HG03108 (cell line): ENCODE data around the gene GRID1.

Source experiments
- ATAC-seq: cut with Tn5 transposase; IDR thresholded peaks from one replicate; pipeline ENCODE4 v1.9.1; 2021; ENCODE audit warnings: moderate library complexity; ENCODE audit not compliant: unreplicated experiment

GRID1 gene

GRCh38 chr10:85920311-85920710 lies 446.3 kb downstream of the GRID1 start:
- no peak for ATAC-seq

- no peak for ATAC-seq
Observed at GRCh38 chr10:85919491-85920021, 447.0 kb downstream of the GRID1 start.

GRCh38 chr10:85918371-85918770 lies 448.2 kb downstream of the GRID1 start:
- no peak for ATAC-seq

- no peak for ATAC-seq
Observed at GRCh38 chr10:85917601-85918000, 449.0 kb downstream of the GRID1 start.

- ATAC-seq, result no peak
Observed at GRCh38 chr10:85916994-85917573, 449.5 kb downstream of the GRID1 start.

GRCh38 chr10:85916286-85916685 lies 450.3 kb downstream of the GRID1 start:
- ATAC-seq, result no peak

- ATAC-seq, result no peak
Observed at GRCh38 chr10:85915245-85915846, 451.2 kb downstream of the GRID1 start.

GRCh38 chr10:85914720-85915119 lies 451.9 kb downstream of the GRID1 start:
- ATAC-seq, result no peak

- no peak for ATAC-seq
Observed at GRCh38 chr10:85908462-85908861, 458.1 kb downstream of the GRID1 start.

GRCh38 chr10:85902051-85902450 lies 464.5 kb downstream of the GRID1 start:
- no peak for ATAC-seq

- no peak for ATAC-seq
Observed at GRCh38 chr10:85901599-85901998, 465.0 kb downstream of the GRID1 start.

GRCh38 chr10:85900487-85900886 lies 466.1 kb downstream of the GRID1 start:
- ATAC-seq, result no peak

GRCh38 chr10:85900061-85900460 lies 466.5 kb downstream of the GRID1 start:
- no peak for ATAC-seq

- no peak for ATAC-seq
Observed at GRCh38 chr10:85891472-85891871, 475.1 kb downstream of the GRID1 start.

- no peak for ATAC-seq
Observed at GRCh38 chr10:85888559-85888958, 478.0 kb downstream of the GRID1 start.

- ATAC-seq, result no peak
Observed at GRCh38 chr10:85888004-85888403, 478.6 kb downstream of the GRID1 start.

- no peak for ATAC-seq
Observed at GRCh38 chr10:85874208-85874607, 492.4 kb downstream of the GRID1 start.

- no peak for ATAC-seq
Observed at GRCh38 chr10:85873063-85873462, 493.5 kb downstream of the GRID1 start.

- no peak for ATAC-seq
Observed at GRCh38 chr10:85868627-85869499, 497.7 kb downstream of the GRID1 start.

- ATAC-seq, result no peak
Observed at GRCh38 chr10:85864868-85865526, 501.6 kb downstream of the GRID1 start.

GRCh38 chr10:85864173-85864549 lies 502.4 kb downstream of the GRID1 start:
- no peak for ATAC-seq
